Osteoblast (primary cell): ENCODE results near the gene DSCAML1. TPM values are rescaled to one million over a fixed set of nuclear protein-coding genes. Genes with fewer than 3 reads are reported as not detected.
A peak's percentile ranks its signal among the peaks of the same experiment; 100 is the strongest.

Experiments used
- DNase-seq: peaks from one replicate; pipeline ENCODE4 v3.0.0; 2011; ENCODE audit warnings: low spot score, mixed read lengths; ENCODE audit not compliant: insufficient read length; ENCODE audit errors: missing footprints
- H2AFZ ChIP-seq: 2 replicates; pipeline ENCODE4 v1.6.0; 2011; ENCODE audit warnings: mild to moderate bottlenecking, low read length
- H3K27ac ChIP-seq: 2 replicates; pipeline ENCODE4 v1.5.1; 2011; ENCODE audit warnings: mild to moderate bottlenecking, low read depth, low read length, moderate library complexity
- H3K27me3 ChIP-seq: 2 replicates; pipeline ENCODE4 v1.6.0; 2012; ENCODE audit warnings: mild to moderate bottlenecking, control low read depth, inconsistent platforms, low read length, moderate library complexity; ENCODE audit not compliant: insufficient read depth
- H3K36me3 ChIP-seq: 2 replicates; pipeline ENCODE4 v1.5.1; 2011; ENCODE audit warnings: mild to moderate bottlenecking, low read length, control low read depth, moderate library complexity; ENCODE audit not compliant: insufficient read depth
- H3K4me1 ChIP-seq: 2 replicates; pipeline ENCODE4 v1.5.1; 2011; ENCODE audit warnings: mild to moderate bottlenecking, low read length, control low read depth, moderate library complexity; ENCODE audit not compliant: insufficient read depth
- H3K4me2 ChIP-seq: 2 replicates; pipeline ENCODE4 v1.6.0; 2011; ENCODE audit warnings: mild to moderate bottlenecking, low read length; ENCODE audit not compliant: insufficient read depth
- H3K4me3 ChIP-seq: fragments of 200-600 bp; sonication (generic); 3 replicates; pipeline ENCODE4 v1.5.1; 2012; ENCODE audit warnings: mild to moderate bottlenecking, low read length, inconsistent platforms; ENCODE audit not compliant: insufficient read depth
- H3K79me2 ChIP-seq: 2 replicates; pipeline ENCODE4 v1.6.0; 2012; ENCODE audit warnings: mild to moderate bottlenecking, low read length, control low read depth, inconsistent platforms; ENCODE audit not compliant: insufficient read depth
- H3K9me3 ChIP-seq: 2 replicates; pipeline ENCODE4 v1.5.1; 2011; ENCODE audit warnings: low read depth, low read length, control low read depth
- H4K20me1 ChIP-seq: 2 replicates; pipeline ENCODE4 v1.6.0; 2012; ENCODE audit warnings: mild to moderate bottlenecking, low read length, control low read depth; ENCODE audit not compliant: insufficient read depth
- CTCF ChIP-seq: IDR thresholded peaks from 2 replicates; pipeline ENCODE4 v1.5.1; 2011; ENCODE audit warnings: mild to moderate bottlenecking, low read depth, low read length, moderate library complexity; ENCODE audit errors: extremely low read depth
- total RNA-seq: library from RNA; depleted of rRNA; stranded (reverse); fragments of >200 nt; gene quantifications from 2 replicates; pipeline ENCODE4 v1.2.3, GENCODE V29; 2012

Gene DSCAML1
- total RNA-seq, 1 donor = not detected

- H3K27me3 ChIP-seq = no peaks in the 10 kb centered on the region
Observed at GRCh38 chr11:117467770-117468169, 329.2 kb downstream of the DSCAML1 start.

GRCh38 chr11:117466966-117467365 lies 330.1 kb downstream of the DSCAML1 start:
- H3K9me3 ChIP-seq = no peaks in the 10 kb centered on the region
- H3K4me3 ChIP-seq = no peak overlapping the region
- no peak overlapping the region for H3K4me2 ChIP-seq
- H3K79me2 ChIP-seq = no peaks in the 10 kb centered on the region
- H4K20me1 ChIP-seq = no peaks in the 10 kb centered on the region
- TF ChIP-seq CTCF = no peak
- DNase-seq = peak; percentile 13
- H3K27ac ChIP-seq = no peak overlapping the region
- no peaks in the 10 kb centered on the region for H3K27me3 ChIP-seq
- H2AFZ ChIP-seq = no peak overlapping the region
- H3K4me1 ChIP-seq = no peaks in the 10 kb centered on the region
- H3K36me3 ChIP-seq = no peaks in the 10 kb centered on the region

More at GRCh38 chr11:117467770-117468169, 329.2 kb downstream of the DSCAML1 start:
- no peaks in the 10 kb centered on the region for H4K20me1 ChIP-seq
- H3K4me2 ChIP-seq = no peak overlapping the region
- TF ChIP-seq CTCF = no peak
- H3K4me1 ChIP-seq = no peaks in the 10 kb centered on the region
- no peaks in the 10 kb centered on the region for H3K36me3 ChIP-seq
- H2AFZ ChIP-seq = no peak overlapping the region
- DNase-seq = no peak
- H3K9me3 ChIP-seq = no peaks in the 10 kb centered on the region
- no peaks in the 10 kb centered on the region for H3K79me2 ChIP-seq
- no peak overlapping the region for H3K4me3 ChIP-seq
- H3K27ac ChIP-seq = no peak overlapping the region

- DNase-seq = peak; percentile 49
- no peak overlapping the region for H3K4me2 ChIP-seq
- H4K20me1 ChIP-seq = no peaks in the 10 kb centered on the region
- H3K79me2 ChIP-seq = no peaks in the 10 kb centered on the region
- TF ChIP-seq CTCF = no peak
- H3K4me3 ChIP-seq = no peak overlapping the region
- no peak overlapping the region for H2AFZ ChIP-seq
- H3K36me3 ChIP-seq = no peaks in the 10 kb centered on the region
- H3K27ac ChIP-seq = no peak overlapping the region
- no peaks in the 10 kb centered on the region for H3K27me3 ChIP-seq
- H3K9me3 ChIP-seq = no peaks in the 10 kb centered on the region
- no peaks in the 10 kb centered on the region for H3K4me1 ChIP-seq
Observed at GRCh38 chr11:117465236-117465997, 331.6 kb downstream of the DSCAML1 start.

GRCh38 chr11:117464778-117465177 lies 332.2 kb downstream of the DSCAML1 start:
- H3K79me2 ChIP-seq = no peaks in the 10 kb centered on the region
- no peak overlapping the region for H2AFZ ChIP-seq
- TF ChIP-seq CTCF = no peak
- no peak overlapping the region for H3K4me3 ChIP-seq
- no peaks in the 10 kb centered on the region for H3K36me3 ChIP-seq
- H3K4me2 ChIP-seq = no peak overlapping the region
- H3K27me3 ChIP-seq = no peaks in the 10 kb centered on the region
- H3K9me3 ChIP-seq = no peaks in the 10 kb centered on the region
- no peak for DNase-seq
- H3K27ac ChIP-seq = no peak overlapping the region
- no peaks in the 10 kb centered on the region for H4K20me1 ChIP-seq
- H3K4me1 ChIP-seq = no peaks in the 10 kb centered on the region
